AG20443 (cell line): Measurements from ENCODE around the gene RAC2.

Experiments
- DNase-seq: peaks from one replicate; pipeline ENCODE4 v3.0.0; 2012; ENCODE audit warnings: low spot score, mixed read lengths

RAC2 gene

DNA sequence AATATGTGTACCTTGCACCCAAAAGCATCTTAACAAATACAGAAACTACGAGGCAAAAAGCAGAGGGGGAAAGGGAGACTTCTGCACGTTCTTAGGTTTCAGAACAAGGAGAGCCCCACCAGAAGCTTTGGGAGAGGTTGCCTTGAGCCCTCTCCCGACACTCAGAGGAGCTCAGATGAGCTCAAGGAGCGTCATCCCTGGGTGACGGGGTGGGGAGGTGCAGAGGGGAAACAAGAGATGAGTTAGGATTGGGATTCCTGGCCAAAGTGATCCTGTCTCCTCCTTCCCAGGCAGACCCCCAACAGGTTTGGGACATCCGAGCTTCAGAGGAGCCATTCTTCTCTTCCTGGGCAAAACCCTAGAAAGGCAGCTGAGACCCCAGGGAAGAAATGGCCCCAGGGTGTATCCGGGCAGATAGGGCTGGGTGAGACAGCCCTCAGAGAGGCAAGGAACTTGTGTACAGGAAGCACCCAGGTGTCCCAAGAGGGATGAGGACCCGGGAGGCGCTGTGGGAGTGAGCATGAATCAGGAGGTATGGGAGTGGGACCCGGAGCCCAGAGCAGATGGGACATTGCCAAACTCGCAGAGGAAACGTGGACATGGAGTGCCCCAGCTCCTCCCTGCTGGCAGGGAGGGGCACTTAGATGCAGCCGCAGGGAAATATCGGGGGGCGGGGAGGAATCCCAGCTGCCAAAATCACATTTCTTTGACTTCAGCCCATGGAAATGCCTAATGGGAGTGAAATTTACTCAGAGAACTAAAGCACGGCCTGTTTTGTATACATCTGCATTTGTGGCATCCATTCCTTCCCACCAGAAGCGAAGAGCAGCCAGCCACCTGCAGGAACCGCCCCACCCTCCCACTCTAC is 68.4 kb downstream of the RAC2 start:
- DNase-seq: no peak
